NCI-H82 treated with DMSO at 0.1 percent for 48 hours (cell line): Measurements from ENCODE around the gene NEURL1B.

Experiments used
- DNase-seq: peaks from one replicate; lab custom pipeline; 2025; ENCODE audit not compliant: unreplicated experiment; lab: John Stamatoyannopoulos, UW

NEURL1B gene

GRCh38 chr5:172608773-172609172, 32.3 kb upstream of the NEURL1B start:
- no peak for DNase-seq

GRCh38 chr5:172610643-172611042, 30.4 kb upstream of the NEURL1B start:
- no peak for DNase-seq

- DNase-seq = no peak
Measured at GRCh38 chr5:172611913-172612312, 29.1 kb upstream of the NEURL1B start.

GRCh38 chr5:172612771-172613170, 28.3 kb upstream of the NEURL1B start:
- DNase-seq = no peak

- DNase-seq = no peak
Measured at GRCh38 chr5:172616136-172616535, 24.9 kb upstream of the NEURL1B start.

- DNase-seq = no peak
Measured at GRCh38 chr5:172616730-172617129, 24.3 kb upstream of the NEURL1B start.

- DNase-seq = no peak
Measured at GRCh38 chr5:172617817-172618216, 23.2 kb upstream of the NEURL1B start.

- no peak for DNase-seq
Measured at GRCh38 chr5:172618574-172619365, 22.3 kb upstream of the NEURL1B start.

- no peak for DNase-seq
Measured at GRCh38 chr5:172620506-172620905, 20.6 kb upstream of the NEURL1B start.

- DNase-seq = no peak
Measured at GRCh38 chr5:172622091-172623046, 18.7 kb upstream of the NEURL1B start.

- no peak for DNase-seq
Measured at GRCh38 chr5:172623313-172623980, 17.6 kb upstream of the NEURL1B start.

- DNase-seq = no peak
Measured at GRCh38 chr5:172624083-172624995, 16.7 kb upstream of the NEURL1B start.

- no peak for DNase-seq
Measured at GRCh38 chr5:172624996-172625964, 15.8 kb upstream of the NEURL1B start.

GRCh38 chr5:172626031-172626581, 15.0 kb upstream of the NEURL1B start:
- no peak for DNase-seq

- no peak for DNase-seq
Measured at GRCh38 chr5:172630082-172630481, 11.0 kb upstream of the NEURL1B start.

- DNase-seq = no peak
Measured at GRCh38 chr5:172630482-172630881, 10.6 kb upstream of the NEURL1B start.

- no peak for DNase-seq
Measured at GRCh38 chr5:172630986-172631385, 10.1 kb upstream of the NEURL1B start.

- no peak for DNase-seq
Measured at GRCh38 chr5:172632346-172633092, 8.5 kb upstream of the NEURL1B start.
